Nucleus accumbens (tissue), 56 donors: ENCODE data around the gene OLFML2A.
A peak's percentile ranks its signal among the peaks of the same experiment; 100 is the strongest.
"Not testable (repeated sequence)": the region's sequence is repeated elsewhere in the genome, so short reads cannot be mapped to it uniquely, and the experiment has no call there.

Experiments used
- DNase-seq, 56 donors: peaks; one replicate each; lab custom pipeline; 2025; lab: John Stamatoyannopoulos, UW

Gene OLFML2A

GRCh38 chr9:124776954-124777648 is at the start of gene OLFML2A:
Gene OLFML2A (plus strand): TSS chr9:124777133. CDS start chr9:124777271, 138 bp downstream.
- DNase-seq: peak in 1 of 56 donors; percentile 16

- DNase-seq: no peak
These were observed 46.2 kb upstream of the OLFML2A start for GRCh38 chr9:124730772-124731171.

DNA sequence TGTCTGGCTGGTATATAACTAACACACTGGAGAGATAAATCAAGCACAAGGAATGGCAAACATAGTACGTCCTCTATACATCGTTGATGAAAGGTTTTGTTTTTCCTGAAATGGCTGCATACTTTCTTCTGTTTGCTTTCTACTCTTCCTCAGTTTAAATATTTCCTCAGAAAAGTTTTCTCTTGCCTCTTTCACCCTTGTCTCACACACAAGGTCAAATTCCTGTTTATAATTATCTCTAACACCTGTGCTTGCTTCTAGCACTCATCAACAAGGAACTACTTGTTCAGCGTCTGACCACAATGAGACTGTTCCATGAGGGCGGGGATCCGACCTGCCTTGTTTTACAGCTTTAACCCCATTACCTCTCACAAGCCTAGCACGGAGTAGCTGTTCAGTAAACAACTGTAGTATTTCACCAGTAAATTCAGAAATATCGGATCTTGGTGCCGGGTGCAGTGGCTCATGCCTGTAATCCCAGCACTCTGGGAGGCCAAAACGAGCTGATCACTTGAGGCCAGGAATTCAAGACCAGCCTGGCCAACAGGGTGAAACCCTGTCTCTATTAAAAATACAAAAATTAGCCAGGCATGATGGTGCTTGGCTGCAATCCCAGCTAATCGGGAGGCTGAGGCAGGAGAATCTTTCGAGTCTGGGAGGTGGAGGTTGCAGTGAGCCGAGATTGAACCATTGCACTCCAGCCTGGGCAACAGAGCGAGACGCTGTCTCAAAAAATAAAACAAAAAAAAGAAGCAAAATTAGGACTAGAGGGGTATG is 42.8 kb upstream of the OLFML2A start:
- no peak for DNase-seq

GRCh38 chr9:124734741-124735083 is 42.2 kb upstream of the OLFML2A start:
- not testable (repeated sequence) for DNase-seq

GRCh38 chr9:124735121-124735520 is 41.8 kb upstream of the OLFML2A start:
- no peak for DNase-seq

- DNase-seq: not testable (repeated sequence)
These were observed 38.9 kb upstream of the OLFML2A start for GRCh38 chr9:124738075-124738474.

GRCh38 chr9:124739360-124739759 is 37.6 kb upstream of the OLFML2A start:
- DNase-seq: no peak

- no peak for DNase-seq
These were observed 35.8 kb upstream of the OLFML2A start for GRCh38 chr9:124741149-124741548.

DNA sequence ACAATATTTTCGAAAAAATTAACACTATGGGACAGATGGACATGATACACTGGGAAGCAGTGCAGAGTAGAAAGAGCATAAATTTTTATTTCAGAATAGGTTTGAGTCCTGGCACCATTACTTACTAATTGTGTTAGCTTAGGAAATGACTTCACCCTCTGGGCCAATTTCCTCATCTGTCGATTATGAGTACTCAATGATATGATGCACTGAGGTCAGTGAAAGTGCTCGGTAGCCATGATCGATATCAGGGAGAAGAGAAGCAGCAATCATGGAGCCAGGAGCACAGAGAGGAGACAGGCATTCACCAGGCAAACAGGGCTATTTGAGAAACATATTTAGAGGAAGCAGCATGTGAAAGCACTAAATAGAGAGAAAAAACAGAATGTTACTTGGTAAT is 35.3 kb upstream of the OLFML2A start:
- no peak for DNase-seq

DNA sequence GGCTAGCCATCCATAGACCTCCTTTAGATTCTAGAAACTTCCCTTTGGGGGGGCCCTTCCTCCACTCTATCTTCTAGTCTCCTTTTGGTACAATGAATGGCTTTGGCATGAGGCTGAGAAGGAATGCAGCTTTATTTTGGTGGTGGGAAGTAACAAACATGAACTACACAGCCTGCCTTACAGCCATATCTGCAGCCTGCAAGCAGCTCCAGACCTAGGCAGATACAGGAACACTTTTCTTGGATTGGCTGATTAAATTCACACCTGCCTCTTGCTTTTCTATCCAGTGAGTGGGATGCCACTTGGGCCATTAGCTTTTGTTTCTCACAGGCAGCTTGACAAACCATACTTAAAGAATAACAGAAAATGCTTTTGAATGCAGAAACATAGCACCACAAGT is 34.0 kb upstream of the OLFML2A start:
- no peak for DNase-seq

DNA sequence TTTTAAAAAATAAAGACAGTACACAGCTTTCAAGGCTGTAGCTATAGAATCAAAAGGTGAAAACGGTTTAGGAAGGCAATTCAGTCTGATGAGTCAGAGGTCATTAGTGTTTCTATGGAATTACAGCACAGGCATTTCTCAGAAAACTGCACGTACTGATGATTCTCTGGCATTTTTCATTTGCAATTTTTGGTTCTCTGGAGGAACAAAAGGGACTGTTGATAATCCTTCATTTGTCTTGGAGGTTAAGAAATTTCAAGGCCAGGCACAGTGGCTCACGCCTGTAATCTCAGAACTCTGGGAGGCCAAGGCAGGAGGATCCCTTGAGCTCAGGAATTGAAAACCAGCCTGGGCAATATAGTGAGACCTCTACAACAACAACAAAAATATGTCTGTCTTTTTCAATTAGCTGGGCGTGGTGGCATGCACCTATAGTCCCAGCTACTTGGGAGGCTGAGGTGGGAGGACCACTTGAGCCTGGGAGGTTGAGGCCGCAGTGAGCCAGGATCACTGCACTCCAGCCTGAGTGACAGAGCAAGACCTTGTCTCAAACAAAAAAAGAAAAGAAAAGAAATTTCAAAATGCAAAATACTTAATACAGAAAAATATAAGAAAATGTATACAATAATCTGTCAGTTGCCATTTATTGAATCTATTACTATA is 33.1 kb upstream of the OLFML2A start:
- no peak for DNase-seq

DNA sequence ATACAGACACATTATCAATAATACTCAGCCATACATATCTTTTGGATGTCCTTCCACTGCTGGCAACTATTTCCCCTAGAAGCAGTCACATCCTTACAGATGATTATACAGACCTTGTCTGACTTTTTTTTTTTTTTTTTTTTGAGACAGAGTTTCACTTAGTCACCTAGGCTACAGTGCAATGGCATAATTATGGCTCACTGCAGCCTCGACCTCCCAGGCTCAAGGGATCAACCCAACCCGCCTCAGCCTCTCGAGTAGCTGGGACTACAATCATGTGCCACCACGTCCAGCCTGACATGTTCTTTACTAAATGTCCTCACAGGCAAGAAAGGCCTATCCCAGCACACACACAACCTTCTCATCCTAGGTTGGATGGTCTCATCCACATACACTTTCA is 29.9 kb upstream of the OLFML2A start:
- DNase-seq: no peak

DNA sequence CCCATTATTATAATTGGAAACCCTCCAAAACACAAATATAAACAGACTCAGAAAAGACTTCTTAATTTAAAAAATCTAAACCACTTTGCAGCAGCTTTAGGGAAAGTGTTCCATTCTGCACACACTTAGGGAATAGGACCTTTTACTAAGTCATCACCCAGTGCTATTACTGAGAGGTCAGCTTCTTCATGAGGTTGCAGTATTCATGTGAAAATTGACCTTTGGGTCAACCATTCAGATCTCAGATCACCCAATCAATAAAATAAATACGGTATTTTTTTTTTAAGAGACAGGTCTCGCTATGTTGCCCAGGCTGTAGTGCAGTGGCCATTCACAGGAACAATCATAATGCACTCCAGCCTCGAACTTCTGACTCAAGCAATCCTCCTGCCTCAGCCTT is 27.6 kb upstream of the OLFML2A start:
- no peak for DNase-seq

- DNase-seq: no peak
These were observed 27.2 kb upstream of the OLFML2A start for GRCh38 chr9:124749781-124750180.

- no peak for DNase-seq
These were observed 24.0 kb upstream of the OLFML2A start for GRCh38 chr9:124752967-124753366.

- no peak for DNase-seq
These were observed 22.6 kb upstream of the OLFML2A start for GRCh38 chr9:124754289-124754688.

GRCh38 chr9:124755061-124755460 is 21.9 kb upstream of the OLFML2A start:
- no peak for DNase-seq

DNA sequence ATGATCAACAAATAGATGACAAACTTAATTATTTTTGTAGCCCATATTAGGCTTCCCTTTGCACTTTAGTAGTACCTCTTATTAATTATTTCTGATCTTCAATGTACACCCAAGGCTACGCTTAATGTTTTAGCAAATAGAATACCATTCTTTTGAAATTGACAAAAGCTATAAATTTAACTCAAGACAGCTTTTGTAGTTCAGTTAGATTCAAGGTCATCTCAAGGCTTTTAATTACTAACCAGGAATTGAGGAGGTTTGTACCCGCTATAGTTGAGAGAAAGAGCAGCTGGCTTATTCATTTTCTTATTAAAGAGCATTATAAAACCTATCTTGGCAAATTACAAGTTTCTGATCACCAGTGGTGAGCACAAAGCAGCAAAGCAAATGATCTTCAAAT is 20.9 kb upstream of the OLFML2A start:
- no peak for DNase-seq

DNA sequence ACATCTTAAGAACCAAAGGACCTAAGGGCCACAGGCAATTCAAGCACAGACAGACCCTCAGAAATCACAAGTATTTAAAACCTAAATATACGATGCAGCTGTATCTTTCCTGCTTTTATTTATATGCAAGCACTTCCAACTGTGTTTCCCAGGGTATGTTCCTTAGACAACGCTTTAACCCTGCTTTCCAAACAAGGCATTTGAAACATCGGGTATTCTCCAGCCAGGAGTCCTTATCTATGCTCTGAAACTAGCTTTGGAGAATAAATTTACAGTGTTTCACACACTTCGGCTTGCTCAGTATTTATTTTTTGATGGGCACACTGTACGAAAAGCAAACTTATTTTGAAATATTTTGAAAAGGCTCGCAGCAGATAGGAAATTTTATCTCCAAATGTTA is 19.3 kb upstream of the OLFML2A start:
- DNase-seq: no peak

GRCh38 chr9:124758061-124758460 is 18.9 kb upstream of the OLFML2A start:
- peak in 1 of 56 donors; percentile 11 for DNase-seq

- DNase-seq: no peak
These were observed 18.2 kb upstream of the OLFML2A start for GRCh38 chr9:124758691-124759090.

DNA sequence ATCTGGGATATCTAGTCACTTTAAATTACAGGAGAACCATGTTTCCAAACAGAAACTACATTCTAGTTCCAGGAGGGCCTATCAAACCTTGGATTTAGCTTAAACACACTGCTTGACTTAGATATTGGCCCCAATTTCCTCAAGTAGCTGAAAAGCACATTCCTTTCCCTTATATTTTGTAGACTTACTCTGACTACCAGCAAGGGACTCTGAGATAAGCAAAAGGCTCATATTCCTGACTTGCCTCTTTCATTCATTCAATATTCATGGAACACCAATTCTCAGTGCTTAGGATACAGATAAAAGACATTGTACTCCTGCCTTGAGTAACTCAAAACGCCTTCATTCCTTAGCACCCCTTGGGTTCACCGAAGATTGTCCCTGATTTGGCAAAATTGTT is 17.6 kb upstream of the OLFML2A start:
- DNase-seq: no peak
